ENCODE data around the gene DOCK7. TPM values are rescaled to one million over a fixed set of nuclear protein-coding genes. Genes with fewer than 3 reads are reported as not detected.
"Not testable (repeated sequence)": the region's sequence is repeated elsewhere in the genome, so short reads cannot be mapped to it uniquely, and the experiment has no call there.

The DOCK7 gene
- total RNA-seq, 2 experiments from 2014 or later: 5.8 to 7.1 TPM

GRCh38 chr1:62686822-62687221 is 1.4 kb downstream of the DOCK7 start:
- Mint-ChIP-seq H3K36me3 (peaks cover 1% of the 10 kb centered on the region), H3K27ac (no peak overlapping the region), H3K4me3 (peak overlapping the region; percentile 87), H3K27me3 (peaks cover 4% of the 10 kb centered on the region), H3K9me3 (no peaks in the 10 kb centered on the region), H3K4me1 (peaks cover 9% of the 10 kb centered on the region)
- DNase-seq: no peak
- ATAC-seq (ENCODE audit: low read depth): no peak
- POLR2A ChIA-PET: no interaction called here

GRCh38 chr1:62685431-62685859 is 2.7 kb downstream of the DOCK7 start:
- no peak overlapping the region for H3K27ac Mint-ChIP-seq
- ATAC-seq (ENCODE audit: low read depth) (no peak), DNase-seq (no peak)
- H3K4me1 Mint-ChIP-seq: peaks cover 9% of the 10 kb centered on the region
- POLR2A ChIA-PET: no interaction called here
- H3K9me3 Mint-ChIP-seq: no peaks in the 10 kb centered on the region
- peaks cover 1% of the 10 kb centered on the region for H3K36me3 Mint-ChIP-seq
- H3K27me3 Mint-ChIP-seq: peaks cover 4% of the 10 kb centered on the region
- no peak overlapping the region for H3K4me3 Mint-ChIP-seq

DNA sequence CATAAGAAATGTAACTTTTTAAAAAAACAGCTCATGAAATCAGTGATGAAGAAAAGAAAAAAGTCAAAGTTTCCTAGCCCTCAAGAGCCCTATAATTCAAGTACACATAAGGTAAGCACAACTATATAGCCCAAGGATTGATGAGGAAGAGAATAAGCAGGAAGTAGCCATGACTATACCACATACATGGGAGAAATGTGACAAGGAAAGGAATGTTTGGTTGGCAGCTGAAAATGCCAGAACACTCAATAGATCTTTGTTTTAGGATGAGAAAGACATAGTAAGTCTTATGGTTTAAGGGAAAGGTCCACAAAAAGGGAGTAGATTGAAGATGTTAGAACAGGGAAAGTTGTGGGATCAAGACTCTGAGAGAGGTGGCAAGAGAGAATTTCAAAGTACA is 5.7 kb downstream of the DOCK7 start:
- no peak overlapping the region for H3K27ac Mint-ChIP-seq
- peaks cover 3% of the 10 kb centered on the region for H3K27me3 Mint-ChIP-seq
- ATAC-seq (ENCODE audit: low read depth): no peak

DNA sequence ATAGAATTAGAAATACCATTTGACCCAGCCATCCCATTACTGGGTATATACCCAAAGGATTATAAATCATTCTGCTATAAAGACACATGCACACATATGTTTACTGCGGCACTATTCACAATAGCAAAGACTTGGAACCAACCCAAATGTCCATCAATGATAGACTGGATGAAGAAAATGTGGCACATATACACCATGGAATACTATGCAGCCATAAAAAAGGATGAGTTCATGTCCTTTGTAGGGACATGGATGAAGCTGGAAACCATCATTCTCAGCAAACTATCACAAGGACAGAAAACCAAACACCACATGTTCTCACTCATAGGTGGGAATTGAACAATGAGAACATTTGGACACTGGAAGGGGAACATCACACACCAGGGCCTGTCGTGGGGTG is 7.2 kb downstream of the DOCK7 start:
- POLR2A ChIA-PET; H3K27ac Mint-ChIP-seq; DNase-seq; H3K27me3 Mint-ChIP-seq; H3K9me3 Mint-ChIP-seq; ATAC-seq (ENCODE audit: low read depth); H3K4me3 Mint-ChIP-seq; H3K4me1 Mint-ChIP-seq; H3K36me3 Mint-ChIP-seq: not testable (repeated sequence)

More for the DNA sequence above, 5.7 kb downstream of the DOCK7 start:
- POLR2A ChIA-PET: no interaction called here
- DNase-seq: no peak
- Mint-ChIP-seq H3K4me1 (peaks cover 5% of the 10 kb centered on the region), H3K9me3 (no peaks in the 10 kb centered on the region), H3K4me3 (no peak overlapping the region), H3K36me3 (no peaks in the 10 kb centered on the region)

DNA sequence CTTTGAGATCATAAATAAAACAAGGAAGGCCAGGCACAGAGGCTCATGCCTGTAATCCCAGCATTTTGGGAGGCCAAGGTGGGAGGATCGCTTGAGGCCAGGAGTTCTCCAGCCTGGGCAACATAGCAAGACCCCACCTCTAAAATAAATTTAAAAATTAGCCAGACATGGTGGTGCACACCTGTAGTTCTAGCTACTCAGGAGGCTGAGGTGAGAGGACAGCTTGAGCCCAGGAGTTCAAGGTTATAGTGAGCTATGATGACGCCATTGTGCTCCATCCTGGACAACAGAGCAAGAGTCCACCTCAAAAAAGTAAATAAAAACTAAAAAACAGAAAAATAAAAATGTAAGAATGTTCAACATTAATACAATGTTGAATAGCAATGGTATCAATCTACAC is 10.4 kb downstream of the DOCK7 start:
- H3K27ac Mint-ChIP-seq; H3K9me3 Mint-ChIP-seq; ATAC-seq (ENCODE audit: low read depth); POLR2A ChIA-PET; H3K4me3 Mint-ChIP-seq; DNase-seq; H3K27me3 Mint-ChIP-seq; H3K4me1 Mint-ChIP-seq; H3K36me3 Mint-ChIP-seq: not testable (repeated sequence)

DNA sequence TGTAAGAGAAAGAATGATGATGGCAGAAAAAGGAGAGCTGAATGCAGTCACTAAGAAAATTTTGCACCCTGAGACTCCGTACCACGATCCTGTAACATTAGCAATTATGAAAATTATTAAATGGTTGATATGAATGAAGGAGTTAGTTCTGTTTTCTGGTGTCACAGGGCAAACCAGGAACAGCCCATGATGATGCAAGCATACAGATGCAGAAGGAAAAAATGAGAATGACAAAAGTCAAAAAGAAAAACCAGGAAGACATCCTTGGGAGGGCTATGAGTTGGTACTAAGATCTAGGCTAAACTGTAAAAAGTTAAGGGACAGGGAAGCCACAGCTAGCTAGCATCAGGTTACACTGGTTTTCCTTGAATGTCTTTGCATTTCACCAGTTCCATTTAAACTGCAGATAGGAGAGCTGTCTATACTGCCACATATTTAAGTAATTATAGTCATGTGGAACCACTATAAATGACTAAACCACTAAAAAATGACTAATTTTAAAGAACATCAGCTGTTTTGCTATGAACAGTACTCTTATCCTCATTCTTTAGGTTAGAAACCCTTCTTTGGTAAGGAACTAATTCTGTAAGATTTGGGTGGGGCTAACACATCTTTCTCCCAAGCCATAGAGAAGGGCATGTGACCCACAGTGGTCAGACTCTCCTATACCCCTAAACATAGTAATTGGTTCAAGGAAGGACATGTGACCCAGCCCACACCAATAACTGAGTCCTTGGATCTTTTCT is 11.4 kb downstream of the DOCK7 start:
- no peak for ATAC-seq (ENCODE audit: low read depth)
- POLR2A ChIA-PET: no interaction called here
- H3K36me3 Mint-ChIP-seq: no peaks in the 10 kb centered on the region
- no peaks in the 10 kb centered on the region for H3K4me1 Mint-ChIP-seq
- DNase-seq: no peak
- peaks cover 2% of the 10 kb centered on the region for H3K27me3 Mint-ChIP-seq
- H3K27ac Mint-ChIP-seq: no peak overlapping the region
- no peak overlapping the region for H3K4me3 Mint-ChIP-seq
- H3K9me3 Mint-ChIP-seq: no peaks in the 10 kb centered on the region

GRCh38 chr1:62673629-62674028 is 14.6 kb downstream of the DOCK7 start:
- Mint-ChIP-seq H3K4me3 (no peak overlapping the region), H3K36me3 (no peaks in the 10 kb centered on the region), H3K4me1 (no peaks in the 10 kb centered on the region), H3K27ac (no peak overlapping the region), H3K9me3 (no peaks in the 10 kb centered on the region), H3K27me3 (peaks cover 2% of the 10 kb centered on the region)
- DNase-seq: no peak
- ATAC-seq (ENCODE audit: low read depth): no peak
- POLR2A ChIA-PET: no interaction called here

GRCh38 chr1:62672029-62672428 is 16.2 kb downstream of the DOCK7 start:
- Mint-ChIP-seq H3K27ac (no peak overlapping the region), H3K4me3 (no peak overlapping the region), H3K9me3 (no peaks in the 10 kb centered on the region), H3K27me3 (peaks cover 2% of the 10 kb centered on the region), H3K4me1 (no peaks in the 10 kb centered on the region), H3K36me3 (no peaks in the 10 kb centered on the region)
- no peak for ATAC-seq (ENCODE audit: low read depth)
- POLR2A ChIA-PET: no interaction called here
- DNase-seq: no peak

GRCh38 chr1:62654744-62655143 is 33.4 kb downstream of the DOCK7 start:
- Mint-ChIP-seq H3K27ac (no peak overlapping the region), H3K4me3 (no peak overlapping the region), H3K36me3 (no peaks in the 10 kb centered on the region), H3K9me3 (no peaks in the 10 kb centered on the region), H3K27me3 (peaks cover 2% of the 10 kb centered on the region), H3K4me1 (no peaks in the 10 kb centered on the region)
- POLR2A ChIA-PET: no interaction called here
- ATAC-seq (ENCODE audit: low read depth) (no peak), DNase-seq (no peak)

GRCh38 chr1:62652387-62652786 is 35.8 kb downstream of the DOCK7 start:
- DNase-seq (no peak), ATAC-seq (ENCODE audit: low read depth) (no peak)
- Mint-ChIP-seq H3K4me3 (no peak overlapping the region), H3K27me3 (peaks cover 2% of the 10 kb centered on the region), H3K36me3 (no peaks in the 10 kb centered on the region), H3K27ac (no peak overlapping the region), H3K4me1 (no peaks in the 10 kb centered on the region), H3K9me3 (no peaks in the 10 kb centered on the region)
- POLR2A ChIA-PET: no interaction called here

DNA sequence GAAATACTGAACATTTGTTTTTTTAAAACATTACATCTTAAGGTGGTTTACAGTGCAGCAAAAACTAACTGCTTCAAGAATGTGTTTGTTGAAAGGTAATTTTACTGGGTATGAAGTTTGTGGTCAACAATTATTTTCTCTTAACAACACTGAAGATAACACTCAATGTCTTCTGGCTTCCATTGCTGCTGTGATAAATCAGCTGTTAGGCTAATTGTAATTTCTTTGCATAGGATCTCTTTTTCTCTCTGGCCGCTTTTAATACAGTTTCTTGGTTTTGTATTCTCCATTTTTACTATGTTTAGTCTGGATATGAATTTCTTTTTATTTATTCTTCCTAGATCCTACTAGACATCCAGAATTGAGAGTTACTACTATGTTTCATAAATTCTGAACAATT is 44.9 kb downstream of the DOCK7 start:
- H3K27ac Mint-ChIP-seq: no peak overlapping the region
- H3K36me3 Mint-ChIP-seq: no peaks in the 10 kb centered on the region
- no peak overlapping the region for H3K4me3 Mint-ChIP-seq
- POLR2A ChIA-PET: no interaction called here
- no peak for DNase-seq
- no peak for ATAC-seq (ENCODE audit: low read depth)
- no peaks in the 10 kb centered on the region for H3K4me1 Mint-ChIP-seq
- H3K27me3 Mint-ChIP-seq: no peaks in the 10 kb centered on the region
- peaks cover 3% of the 10 kb centered on the region for H3K9me3 Mint-ChIP-seq

DNA sequence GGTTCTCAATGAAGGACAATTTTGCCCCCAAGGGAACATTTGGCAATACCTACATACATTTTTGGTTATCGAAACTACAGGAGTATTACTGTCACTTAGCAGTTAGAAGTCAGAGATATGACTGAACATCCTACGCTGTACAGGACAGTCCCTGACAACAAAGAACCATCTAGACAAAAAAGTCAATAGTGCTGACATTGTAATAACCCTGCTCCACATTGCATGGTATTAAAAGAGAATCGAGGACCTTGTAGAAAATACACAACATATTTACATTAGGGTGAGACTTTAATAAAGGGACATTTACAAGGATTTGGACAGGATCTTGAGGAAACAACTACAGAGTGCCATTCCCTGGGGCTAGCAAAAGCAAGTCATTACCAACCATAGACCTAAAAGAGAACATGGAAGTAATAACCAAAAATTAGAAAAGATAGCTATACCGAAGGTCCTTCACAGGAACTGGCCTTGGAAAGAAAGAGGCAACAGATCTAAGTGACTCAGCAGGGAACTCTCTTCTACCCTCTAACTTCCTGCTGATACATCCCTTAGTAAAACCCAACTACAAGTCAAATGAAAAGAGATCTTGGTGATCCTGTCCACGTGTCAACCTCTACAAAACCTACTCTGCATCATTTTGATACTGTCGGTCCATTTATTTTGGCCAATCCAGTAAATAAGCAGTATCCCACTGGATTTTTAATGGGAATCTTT is 50.6 kb downstream of the DOCK7 start:
- Mint-ChIP-seq H3K4me1 (peaks cover 2% of the 10 kb centered on the region), H3K27me3 (no peaks in the 10 kb centered on the region), H3K27ac (no peak overlapping the region), H3K9me3 (peaks cover 3% of the 10 kb centered on the region), H3K4me3 (no peak overlapping the region), H3K36me3 (peaks cover 7% of the 10 kb centered on the region)
- ATAC-seq (ENCODE audit: low read depth) (no peak), DNase-seq (no peak)
- POLR2A ChIA-PET: no interaction called here

- H3K36me3 Mint-ChIP-seq: peaks cover 3% of the 10 kb centered on the region
- H3K27ac Mint-ChIP-seq: no peak overlapping the region
- peaks cover 4% of the 10 kb centered on the region for H3K4me1 Mint-ChIP-seq
- DNase-seq: no peak
- H3K4me3 Mint-ChIP-seq: no peak overlapping the region
- peaks cover under 1% of the 10 kb centered on the region for H3K9me3 Mint-ChIP-seq
- ATAC-seq (ENCODE audit: low read depth): no peak
- POLR2A ChIA-PET: no interaction called here
- no peaks in the 10 kb centered on the region for H3K27me3 Mint-ChIP-seq
Observed at GRCh38 chr1:62628506-62628905, 59.7 kb downstream of the DOCK7 start.

DNA sequence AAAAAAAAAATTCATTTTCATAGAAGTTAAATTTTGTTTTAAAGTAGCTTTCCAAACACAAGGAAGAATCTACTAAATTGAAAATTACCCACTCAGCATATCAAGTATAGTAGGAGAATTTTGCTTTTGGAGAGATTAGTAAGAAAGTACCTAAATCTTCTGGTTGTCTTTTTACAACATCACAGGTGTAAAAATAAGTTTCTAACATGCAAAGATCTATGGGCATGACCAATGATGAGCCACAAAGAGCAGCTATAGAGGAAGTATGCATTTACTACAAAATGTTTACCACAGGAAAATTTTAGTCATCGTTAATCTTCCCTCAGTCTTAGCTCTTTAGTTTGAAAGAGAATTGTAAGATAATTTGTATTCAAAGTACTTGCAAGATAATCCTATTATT is 62.8 kb downstream of the DOCK7 start:
- POLR2A ChIA-PET: no interaction called here
- H3K9me3 Mint-ChIP-seq: no peaks in the 10 kb centered on the region
- no peaks in the 10 kb centered on the region for H3K27me3 Mint-ChIP-seq
- no peak overlapping the region for H3K4me3 Mint-ChIP-seq
- DNase-seq (no peak), ATAC-seq (ENCODE audit: low read depth) (no peak)
- no peak overlapping the region for H3K27ac Mint-ChIP-seq
- no peaks in the 10 kb centered on the region for H3K36me3 Mint-ChIP-seq
- peaks cover 7% of the 10 kb centered on the region for H3K4me1 Mint-ChIP-seq

Measured in activated naive CD8-positive, alpha-beta T cell treated with anti-CD3 and anti-CD28 coated beads, Interleukin-2, amount 10 ng/mL, durations not matched to agents 7 days and 5 days (primary cell).